ENCODE data around the gene KMT5B. TPM values are rescaled to one million over a fixed set of nuclear protein-coding genes. Genes with fewer than 3 reads are reported as not detected.
"Not testable (repeated sequence)": the region's sequence is repeated elsewhere in the genome, so short reads cannot be mapped to it uniquely, and the experiment has no call there.

The KMT5B gene
- total RNA-seq, 1 donor from 2014 or later = 38.0 TPM

GRCh38 chr11:68243847-68244246 is 30.8 kb upstream of the KMT5B start:
- not testable (repeated sequence) for H3K27ac Mint-ChIP-seq (ENCODE audit: unreplicated experiment); H4K20me1 ChIP-seq (ENCODE audit: insufficient read depth, low read length); H3K4me2 ChIP-seq (ENCODE audit: low read length); H3K9ac ChIP-seq (ENCODE audit: low read length); H3K79me2 ChIP-seq (ENCODE audit: insufficient read depth, low read length); H3K4me1 ChIP-seq (ENCODE audit: insufficient read depth, low read length); H3K36me3 ChIP-seq (ENCODE audit: insufficient read depth, low read length); H3K4me1 Mint-ChIP-seq (ENCODE audit: low read depth, unreplicated experiment); H3K27ac ChIP-seq (ENCODE audit: low read depth, low read length); H3K4me3 ChIP-seq (ENCODE audit: insufficient read depth, low read depth, low read length); H3K27me3 ChIP-seq (ENCODE audit: insufficient read depth, low read length); H2AFZ ChIP-seq (ENCODE audit: low read depth, low read length); H3K9me3 ChIP-seq (ENCODE audit: insufficient read depth, low read depth, low read length); H3K9me3 Mint-ChIP-seq (ENCODE audit: unreplicated experiment); FAIRE-seq; H3K36me3 Mint-ChIP-seq (ENCODE audit: low read depth, unreplicated experiment); H3K27me3 Mint-ChIP-seq (ENCODE audit: low read depth, unreplicated experiment); H3K4me3 Mint-ChIP-seq (ENCODE audit: unreplicated experiment); DNase-seq (ENCODE audit: low read depth)

DNA sequence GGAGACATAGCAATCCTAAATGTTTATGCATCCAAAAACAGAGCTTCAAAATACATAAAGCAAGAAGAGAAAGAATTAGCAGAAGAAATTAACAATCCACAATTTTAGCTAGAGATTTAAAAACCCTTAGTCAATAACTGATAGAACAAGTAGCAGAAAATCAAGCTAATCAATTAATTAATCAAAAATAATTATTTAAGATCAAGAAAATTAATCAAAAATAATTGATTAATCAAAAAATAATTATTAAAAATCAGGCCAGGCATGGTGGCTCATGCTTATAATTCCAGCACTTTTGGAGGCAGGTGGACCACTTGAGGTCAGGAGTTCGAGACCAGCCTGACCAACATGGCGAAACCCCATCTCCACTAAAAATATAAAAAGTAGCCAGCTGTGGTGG is 29.5 kb upstream of the KMT5B start:
- Mint-ChIP-seq H3K4me1 (ENCODE audit: low read depth, unreplicated experiment) (no peaks in the 10 kb centered on the region), H3K9me3 (ENCODE audit: unreplicated experiment) (no peaks in the 10 kb centered on the region), H3K27me3 (ENCODE audit: low read depth, unreplicated experiment) (peaks cover 6% of the 10 kb centered on the region), H3K4me3 (ENCODE audit: unreplicated experiment) (no peak overlapping the region), H3K27ac (ENCODE audit: unreplicated experiment) (no peak overlapping the region), H3K36me3 (ENCODE audit: low read depth, unreplicated experiment) (no peaks in the 10 kb centered on the region)
- no peaks in the 10 kb centered on the region for H3K4me1 ChIP-seq (ENCODE audit: insufficient read depth, low read length)
- no peak overlapping the region for H3K27ac ChIP-seq (ENCODE audit: low read depth, low read length)
- FAIRE-seq = no peak
- H3K79me2 ChIP-seq (ENCODE audit: insufficient read depth, low read length) = no peaks in the 10 kb centered on the region
- H3K36me3 ChIP-seq (ENCODE audit: insufficient read depth, low read length) = no peaks in the 10 kb centered on the region
- no peak for DNase-seq (ENCODE audit: low read depth)
- no peaks in the 10 kb centered on the region for H4K20me1 ChIP-seq (ENCODE audit: insufficient read depth, low read length)
- H3K27me3 ChIP-seq (ENCODE audit: insufficient read depth, low read length) = peaks cover under 1% of the 10 kb centered on the region
- no peak for TF ChIP-seq EZH2 (IDR thresholded peaks at IDR 0.05; ENCODE audit: insufficient read depth, low read length)
- TF ChIP-seq, protein P1, sequence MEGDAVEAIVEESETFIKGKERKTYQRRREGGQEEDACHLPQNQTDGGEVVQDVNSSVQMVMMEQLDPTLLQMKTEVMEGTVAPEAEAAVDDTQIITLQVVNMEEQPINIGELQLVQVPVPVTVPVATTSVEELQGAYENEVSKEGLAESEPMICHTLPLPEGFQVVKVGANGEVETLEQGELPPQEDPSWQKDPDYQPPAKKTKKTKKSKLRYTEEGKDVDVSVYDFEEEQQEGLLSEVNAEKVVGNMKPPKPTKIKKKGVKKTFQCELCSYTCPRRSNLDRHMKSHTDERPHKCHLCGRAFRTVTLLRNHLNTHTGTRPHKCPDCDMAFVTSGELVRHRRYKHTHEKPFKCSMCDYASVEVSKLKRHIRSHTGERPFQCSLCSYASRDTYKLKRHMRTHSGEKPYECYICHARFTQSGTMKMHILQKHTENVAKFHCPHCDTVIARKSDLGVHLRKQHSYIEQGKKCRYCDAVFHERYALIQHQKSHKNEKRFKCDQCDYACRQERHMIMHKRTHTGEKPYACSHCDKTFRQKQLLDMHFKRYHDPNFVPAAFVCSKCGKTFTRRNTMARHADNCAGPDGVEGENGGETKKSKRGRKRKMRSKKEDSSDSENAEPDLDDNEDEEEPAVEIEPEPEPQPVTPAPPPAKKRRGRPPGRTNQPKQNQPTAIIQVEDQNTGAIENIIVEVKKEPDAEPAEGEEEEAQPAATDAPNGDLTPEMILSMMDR (IDR thresholded peaks at IDR 0.05; ENCODE audit: insufficient read depth, low read depth, low read length) = no peak
- H2AFZ ChIP-seq (ENCODE audit: low read depth, low read length) = no peak overlapping the region
- H3K4me2 ChIP-seq (ENCODE audit: low read length) = no peak overlapping the region
- no peak overlapping the region for H3K4me3 ChIP-seq (ENCODE audit: insufficient read depth, low read depth, low read length)
- H3K9me3 ChIP-seq (ENCODE audit: insufficient read depth, low read depth, low read length) = no peaks in the 10 kb centered on the region
- no peak overlapping the region for H3K9ac ChIP-seq (ENCODE audit: low read length)

- Histone ChIP-seq H3K79me2 (ENCODE audit: insufficient read depth, low read length) (no peaks in the 10 kb centered on the region), H3K36me3 (ENCODE audit: insufficient read depth, low read length) (no peaks in the 10 kb centered on the region), H3K4me3 (ENCODE audit: insufficient read depth, low read depth, low read length) (no peak overlapping the region), H4K20me1 (ENCODE audit: insufficient read depth, low read length) (no peaks in the 10 kb centered on the region), H3K27ac (ENCODE audit: low read depth, low read length) (no peak overlapping the region), H3K27me3 (ENCODE audit: insufficient read depth, low read length) (no peaks in the 10 kb centered on the region), H2AFZ (ENCODE audit: low read depth, low read length) (no peak overlapping the region), H3K4me1 (ENCODE audit: insufficient read depth, low read length) (no peaks in the 10 kb centered on the region), H3K9me3 (ENCODE audit: insufficient read depth, low read depth, low read length) (no peaks in the 10 kb centered on the region), H3K9ac (ENCODE audit: low read length) (no peak overlapping the region), H3K4me2 (ENCODE audit: low read length) (no peak overlapping the region)
- no peak for FAIRE-seq
- Mint-ChIP-seq H3K4me1 (ENCODE audit: low read depth, unreplicated experiment) (no peaks in the 10 kb centered on the region), H3K4me3 (ENCODE audit: unreplicated experiment) (no peak overlapping the region), H3K36me3 (ENCODE audit: low read depth, unreplicated experiment) (no peaks in the 10 kb centered on the region), H3K9me3 (ENCODE audit: unreplicated experiment) (peaks cover 14% of the 10 kb centered on the region), H3K27ac (ENCODE audit: unreplicated experiment) (no peak overlapping the region), H3K27me3 (ENCODE audit: low read depth, unreplicated experiment) (peaks cover 5% of the 10 kb centered on the region)
- TF ChIP-seq EZH2 (IDR thresholded peaks at IDR 0.05; ENCODE audit: insufficient read depth, low read length) = no peak
- TF ChIP-seq, protein P1 (IDR thresholded peaks at IDR 0.05; ENCODE audit: insufficient read depth, low read depth, low read length) = no peak
- no peak for DNase-seq (ENCODE audit: low read depth)
These were observed 18.5 kb upstream of the KMT5B start for GRCh38 chr11:68231621-68232020.

All from astrocyte (in vitro differentiated cells and primary cell).